ENCODE results near the gene WSCD2.

WSCD2 gene

GRCh38 chr12:108205864-108206263, 76.8 kb downstream of the WSCD2 start:
- Histone ChIP-seq H3K27ac (replicated peaks) (no peak overlapping the region), H3K27me3 (ENCODE audit: insufficient read depth, poor library complexity, severe bottlenecking) (no peaks in the 10 kb centered on the region), H3K4me3 (replicated peaks; ENCODE audit: insufficient read depth, low read length) (no peak overlapping the region)
- TF ChIP-seq POLR2AphosphoS5 (IDR thresholded peaks at IDR 0.05; ENCODE audit: low read depth) (no peak), SPI1 (IDR thresholded peaks at IDR 0.05; ENCODE audit: borderline replicate concordance, low read depth) (no peak), GABPA (IDR thresholded peaks at IDR 0.05; ENCODE audit: low read depth) (no peak), REST (IDR thresholded peaks at IDR 0.05; ENCODE audit: insufficient replicate concordance, low read depth) (no peak)
- TF ChIP-seq, protein P1, sequence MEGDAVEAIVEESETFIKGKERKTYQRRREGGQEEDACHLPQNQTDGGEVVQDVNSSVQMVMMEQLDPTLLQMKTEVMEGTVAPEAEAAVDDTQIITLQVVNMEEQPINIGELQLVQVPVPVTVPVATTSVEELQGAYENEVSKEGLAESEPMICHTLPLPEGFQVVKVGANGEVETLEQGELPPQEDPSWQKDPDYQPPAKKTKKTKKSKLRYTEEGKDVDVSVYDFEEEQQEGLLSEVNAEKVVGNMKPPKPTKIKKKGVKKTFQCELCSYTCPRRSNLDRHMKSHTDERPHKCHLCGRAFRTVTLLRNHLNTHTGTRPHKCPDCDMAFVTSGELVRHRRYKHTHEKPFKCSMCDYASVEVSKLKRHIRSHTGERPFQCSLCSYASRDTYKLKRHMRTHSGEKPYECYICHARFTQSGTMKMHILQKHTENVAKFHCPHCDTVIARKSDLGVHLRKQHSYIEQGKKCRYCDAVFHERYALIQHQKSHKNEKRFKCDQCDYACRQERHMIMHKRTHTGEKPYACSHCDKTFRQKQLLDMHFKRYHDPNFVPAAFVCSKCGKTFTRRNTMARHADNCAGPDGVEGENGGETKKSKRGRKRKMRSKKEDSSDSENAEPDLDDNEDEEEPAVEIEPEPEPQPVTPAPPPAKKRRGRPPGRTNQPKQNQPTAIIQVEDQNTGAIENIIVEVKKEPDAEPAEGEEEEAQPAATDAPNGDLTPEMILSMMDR (IDR thresholded peaks at IDR 0.05; ENCODE audit: insufficient read depth, low read length), result no peak
- no peak for DNase-seq (ENCODE audit: low read depth in 1 of 2, low spot score in 1 of 2)

GRCh38 chr12:108207791-108208730, 79.0 kb downstream of the WSCD2 start:
- DNase-seq (ENCODE audit: low read depth in 1 of 2, low spot score in 1 of 2), result no peak
- Histone ChIP-seq H3K27me3 (ENCODE audit: insufficient read depth, poor library complexity, severe bottlenecking) (no peaks in the 10 kb centered on the region), H3K4me3 (replicated peaks; ENCODE audit: insufficient read depth, low read length) (no peak overlapping the region), H3K27ac (replicated peaks) (no peak overlapping the region)
- no peak for TF ChIP-seq SPI1 (IDR thresholded peaks at IDR 0.05; ENCODE audit: borderline replicate concordance, low read depth)
- TF ChIP-seq, protein P1 (IDR thresholded peaks at IDR 0.05; ENCODE audit: insufficient read depth, low read length), result no peak
- TF ChIP-seq REST (IDR thresholded peaks at IDR 0.05; ENCODE audit: insufficient replicate concordance, low read depth), result no peak
- TF ChIP-seq POLR2AphosphoS5 (IDR thresholded peaks at IDR 0.05; ENCODE audit: low read depth), result no peak
- TF ChIP-seq GABPA (IDR thresholded peaks at IDR 0.05; ENCODE audit: low read depth), result no peak

GRCh38 chr12:108210001-108210400, 80.9 kb downstream of the WSCD2 start:
- no peaks in the 10 kb centered on the region for H3K27me3 ChIP-seq (ENCODE audit: insufficient read depth, poor library complexity, severe bottlenecking)
- no peak for DNase-seq (ENCODE audit: low read depth in 1 of 2, low spot score in 1 of 2)
- H3K4me3 ChIP-seq (replicated peaks; ENCODE audit: insufficient read depth, low read length), result no peak overlapping the region
- no peak for TF ChIP-seq REST (IDR thresholded peaks at IDR 0.05; ENCODE audit: insufficient replicate concordance, low read depth)
- TF ChIP-seq SPI1 (IDR thresholded peaks at IDR 0.05; ENCODE audit: borderline replicate concordance, low read depth), result no peak
- no peak for TF ChIP-seq GABPA (IDR thresholded peaks at IDR 0.05; ENCODE audit: low read depth)
- TF ChIP-seq, protein P1 (IDR thresholded peaks at IDR 0.05; ENCODE audit: insufficient read depth, low read length), result no peak
- no peak for TF ChIP-seq POLR2AphosphoS5 (IDR thresholded peaks at IDR 0.05; ENCODE audit: low read depth)
- no peak overlapping the region for H3K27ac ChIP-seq (replicated peaks)

Measured in HL-60 (cell line).